ENCODE data around the gene RAB31. TPM values are rescaled to one million over a fixed set of nuclear protein-coding genes. Genes with fewer than 3 reads are reported as not detected.
"Not testable (repeated sequence)": the region's sequence is repeated elsewhere in the genome, so short reads cannot be mapped to it uniquely, and the experiment has no call there.

The RAB31 gene
- total RNA-seq, 1 experiment from 2014 or later = 6.1 TPM

DNA sequence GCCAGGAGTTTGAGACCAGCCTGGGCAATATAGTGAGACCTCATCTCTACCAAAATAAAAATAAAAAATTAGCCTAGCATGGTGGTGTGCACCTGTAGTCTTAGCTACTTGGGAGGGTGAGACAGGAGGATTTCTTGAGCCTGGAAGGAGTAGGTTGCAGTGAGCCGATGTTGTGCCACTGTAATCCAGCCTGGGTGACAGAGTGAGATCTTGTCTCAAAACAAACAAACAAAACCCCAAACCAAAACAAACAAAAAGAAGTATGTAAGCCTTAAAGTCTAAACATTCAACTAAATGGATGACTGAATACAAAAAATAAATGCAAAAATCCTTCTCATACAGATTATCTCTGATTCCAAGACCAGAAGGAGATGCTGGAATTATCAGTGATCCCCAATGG is 58.6 kb downstream of the RAB31 start:
- H3K4me1 ChIP-seq (ENCODE audit: insufficient read depth, low read length, poor library complexity, severe bottlenecking) = peaks cover 6% of the 10 kb centered on the region
- DNase-seq (ENCODE audit: low spot score) = no peak
- no peaks in the 10 kb centered on the region for H3K27me3 ChIP-seq (replicated peaks; ENCODE audit: insufficient read depth, low read depth, low read length, poor library complexity)
- H3K9me3 ChIP-seq (ENCODE audit: low read depth, low read length, poor library complexity, severe bottlenecking) = peaks cover 6% of the 10 kb centered on the region
- ChIA-PET CTCF (no interaction called here), POLR2A (ENCODE audit: low non-redundant PET) (no interaction called here)
- intact Hi-C loops (cut with micrococcal nuclease; ENCODE audit: unreplicated experiment) = no loop called here
- no TSS peak for BruUV-seq (replicated peaks)
- H3K27ac ChIP-seq (ENCODE audit: low read depth, low read length, poor library complexity, severe bottlenecking) = no peak overlapping the region
- TF ChIP-seq EZH2 (IDR thresholded peaks at IDR 0.05; ENCODE audit: borderline replicate concordance, low read depth, low read length, poor library complexity, severe bottlenecking) = no peak
- TF ChIP-seq, protein P1, sequence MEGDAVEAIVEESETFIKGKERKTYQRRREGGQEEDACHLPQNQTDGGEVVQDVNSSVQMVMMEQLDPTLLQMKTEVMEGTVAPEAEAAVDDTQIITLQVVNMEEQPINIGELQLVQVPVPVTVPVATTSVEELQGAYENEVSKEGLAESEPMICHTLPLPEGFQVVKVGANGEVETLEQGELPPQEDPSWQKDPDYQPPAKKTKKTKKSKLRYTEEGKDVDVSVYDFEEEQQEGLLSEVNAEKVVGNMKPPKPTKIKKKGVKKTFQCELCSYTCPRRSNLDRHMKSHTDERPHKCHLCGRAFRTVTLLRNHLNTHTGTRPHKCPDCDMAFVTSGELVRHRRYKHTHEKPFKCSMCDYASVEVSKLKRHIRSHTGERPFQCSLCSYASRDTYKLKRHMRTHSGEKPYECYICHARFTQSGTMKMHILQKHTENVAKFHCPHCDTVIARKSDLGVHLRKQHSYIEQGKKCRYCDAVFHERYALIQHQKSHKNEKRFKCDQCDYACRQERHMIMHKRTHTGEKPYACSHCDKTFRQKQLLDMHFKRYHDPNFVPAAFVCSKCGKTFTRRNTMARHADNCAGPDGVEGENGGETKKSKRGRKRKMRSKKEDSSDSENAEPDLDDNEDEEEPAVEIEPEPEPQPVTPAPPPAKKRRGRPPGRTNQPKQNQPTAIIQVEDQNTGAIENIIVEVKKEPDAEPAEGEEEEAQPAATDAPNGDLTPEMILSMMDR (conservative IDR thresholded peaks at IDR 0.05; ENCODE audit: low read depth, low read length) = no peak
- no peak overlapping the region for H3K4me3 ChIP-seq (ENCODE audit: low read depth, low read length, poor library complexity, severe bottlenecking)
- no peaks in the 10 kb centered on the region for H3K36me3 ChIP-seq (ENCODE audit: insufficient read depth, low read length, poor library complexity, severe bottlenecking)

DNA sequence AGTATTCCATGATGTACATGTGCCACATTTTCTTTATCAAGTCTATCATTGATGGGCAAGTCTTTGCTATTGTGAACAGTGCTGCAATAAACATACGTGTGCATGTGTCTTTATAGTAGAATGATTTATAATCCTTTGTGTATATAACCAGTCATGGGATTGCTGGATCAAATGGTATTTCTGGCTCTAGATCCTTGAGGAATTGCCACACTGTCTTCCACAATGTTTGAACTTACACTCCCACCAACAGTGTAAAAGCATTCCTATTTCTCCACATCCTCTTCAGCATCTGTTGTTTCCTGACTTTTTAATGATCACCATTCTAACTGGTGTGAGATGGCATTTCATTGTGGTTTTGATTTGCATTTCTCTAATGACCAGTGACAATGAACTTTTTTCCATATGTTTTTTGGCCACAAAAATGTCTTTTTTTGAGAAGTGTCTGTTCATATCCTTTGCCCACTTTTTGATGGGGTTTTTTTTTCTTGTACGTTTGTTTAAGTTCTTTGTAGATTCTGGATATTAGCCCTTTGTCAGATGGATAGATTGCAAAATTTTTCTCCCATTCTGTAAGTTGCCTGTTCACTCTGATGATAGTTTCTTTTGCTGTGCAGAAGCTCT is 60.1 kb downstream of the RAB31 start:
- H3K36me3 ChIP-seq (ENCODE audit: insufficient read depth, low read length, poor library complexity, severe bottlenecking); H3K4me3 ChIP-seq (ENCODE audit: low read depth, low read length, poor library complexity, severe bottlenecking); CTCF ChIA-PET; H3K27ac ChIP-seq (ENCODE audit: low read depth, low read length, poor library complexity, severe bottlenecking); H3K9me3 ChIP-seq (ENCODE audit: low read depth, low read length, poor library complexity, severe bottlenecking); BruUV-seq (replicated peaks); H3K4me1 ChIP-seq (ENCODE audit: insufficient read depth, low read length, poor library complexity, severe bottlenecking); POLR2A ChIA-PET (ENCODE audit: low non-redundant PET); H3K27me3 ChIP-seq (replicated peaks; ENCODE audit: insufficient read depth, low read depth, low read length, poor library complexity); intact Hi-C loops (cut with micrococcal nuclease; ENCODE audit: unreplicated experiment); DNase-seq (ENCODE audit: low spot score): not testable (repeated sequence)

DNA sequence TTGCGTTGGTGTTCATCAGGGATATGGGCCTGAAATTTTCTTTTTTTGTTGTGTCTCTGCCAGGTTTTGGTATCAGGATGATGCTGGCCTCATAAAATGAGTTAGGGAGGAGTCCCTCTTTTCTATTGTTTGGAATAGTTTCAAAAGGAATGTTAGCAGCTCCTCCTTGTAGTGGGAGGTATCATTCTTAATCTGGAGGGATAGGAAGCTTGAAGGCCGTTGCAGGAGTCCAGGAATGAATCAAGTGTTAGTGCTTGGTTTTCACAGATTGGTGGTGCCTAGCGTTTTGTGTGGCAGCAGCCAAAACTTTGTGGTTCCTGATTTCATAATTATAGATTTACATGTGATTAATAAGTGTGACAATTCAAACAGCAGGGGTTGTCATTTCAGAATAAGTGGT is 62.0 kb downstream of the RAB31 start:
- intact Hi-C loops (cut with micrococcal nuclease; ENCODE audit: unreplicated experiment) = loop anchor here (10.0 kb wide), 1 partner anchor 155 kb away; the partner anchor contains the start of gene PPP4R1
- H3K27me3 ChIP-seq (replicated peaks; ENCODE audit: insufficient read depth, low read depth, low read length, poor library complexity); H3K27ac ChIP-seq (ENCODE audit: low read depth, low read length, poor library complexity, severe bottlenecking); H3K36me3 ChIP-seq (ENCODE audit: insufficient read depth, low read length, poor library complexity, severe bottlenecking); H3K9me3 ChIP-seq (ENCODE audit: low read depth, low read length, poor library complexity, severe bottlenecking); CTCF ChIA-PET; H3K4me3 ChIP-seq (ENCODE audit: low read depth, low read length, poor library complexity, severe bottlenecking); BruUV-seq (replicated peaks); H3K4me1 ChIP-seq (ENCODE audit: insufficient read depth, low read length, poor library complexity, severe bottlenecking): not testable (repeated sequence)
- DNase-seq (ENCODE audit: low spot score) = peak; percentile 14
- POLR2A ChIA-PET (ENCODE audit: low non-redundant PET) = interaction anchor here (0.6 kb wide), 1 partner anchor 777 kb away, joined by 4 read pairs; no protein-coding TSS in a partner anchor

DNA sequence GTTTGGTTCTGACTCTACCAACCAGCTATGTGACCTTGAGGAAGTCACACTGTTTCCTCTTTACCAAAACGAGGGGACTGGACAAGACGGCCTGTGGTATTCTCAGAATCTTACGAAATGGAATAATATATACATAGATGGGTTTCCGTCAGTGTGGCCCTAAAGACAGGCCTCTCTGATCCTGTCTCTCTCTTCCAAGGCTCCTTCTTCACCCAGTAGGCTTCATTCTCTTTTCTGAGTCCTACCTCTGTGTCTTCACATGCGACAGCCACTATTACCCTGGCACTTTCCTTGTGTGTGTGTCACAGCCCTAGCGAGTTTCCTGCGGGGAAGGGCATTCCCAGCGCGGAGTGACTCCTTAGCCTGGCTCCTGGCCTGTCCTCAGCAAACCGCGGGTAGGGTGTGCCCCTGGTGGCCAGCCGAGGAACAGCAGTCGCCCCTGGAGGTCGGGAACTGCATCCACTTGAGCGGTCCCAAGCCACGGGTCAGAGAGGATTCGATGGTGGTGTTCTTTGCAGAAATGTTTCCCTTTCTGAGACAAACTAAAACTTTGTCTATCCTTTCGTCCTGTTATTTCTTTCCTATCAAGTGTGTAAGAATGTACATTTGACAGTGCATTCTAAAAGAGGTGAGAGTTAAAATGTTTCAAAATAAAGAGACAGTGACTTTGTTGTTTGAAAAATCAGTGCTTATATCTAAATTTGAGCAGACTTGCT is 63.3 kb downstream of the RAB31 start:
- no peak overlapping the region for H3K4me3 ChIP-seq (ENCODE audit: low read depth, low read length, poor library complexity, severe bottlenecking)
- no peaks in the 10 kb centered on the region for H3K9me3 ChIP-seq (ENCODE audit: low read depth, low read length, poor library complexity, severe bottlenecking)
- H3K27ac ChIP-seq (ENCODE audit: low read depth, low read length, poor library complexity, severe bottlenecking) = no peak overlapping the region
- no peaks in the 10 kb centered on the region for H3K4me1 ChIP-seq (ENCODE audit: insufficient read depth, low read length, poor library complexity, severe bottlenecking)
- no peaks in the 10 kb centered on the region for H3K36me3 ChIP-seq (ENCODE audit: insufficient read depth, low read length, poor library complexity, severe bottlenecking)
- intact Hi-C loops (cut with micrococcal nuclease; ENCODE audit: unreplicated experiment) = loop anchor here (10.0 kb wide), 1 partner anchor 157 kb away; the partner anchor contains the start of gene PPP4R1
- ChIA-PET CTCF (interaction anchor here (0.7 kb wide), 1 partner anchor 1383 kb away, joined by 3 read pairs; no protein-coding TSS in a partner anchor), POLR2A (ENCODE audit: low non-redundant PET) (no interaction called here)
- peak; percentile 66 for DNase-seq (ENCODE audit: low spot score)
- TF ChIP-seq, protein P1 (conservative IDR thresholded peaks at IDR 0.05; ENCODE audit: low read depth, low read length) = peak; percentile 96
- no peak for TF ChIP-seq EZH2 (IDR thresholded peaks at IDR 0.05; ENCODE audit: borderline replicate concordance, low read depth, low read length, poor library complexity, severe bottlenecking)
- BruUV-seq (replicated peaks) = no TSS peak
- no peaks in the 10 kb centered on the region for H3K27me3 ChIP-seq (replicated peaks; ENCODE audit: insufficient read depth, low read depth, low read length, poor library complexity)
